Fibroblast of lung (primary cell): ENCODE results near the gene CSNK1E.

ENCODE experiments used
- EZH2 ChIP-seq: IDR thresholded peaks from 2 replicates; pipeline ENCODE4 v1.5.1; 2012; ENCODE audit warnings: low read length, control low read depth, mild to moderate bottlenecking; ENCODE audit errors: missing control alignments
- TF ChIP-seq, protein P1 (sequence below), 2 donors: IDR thresholded peaks in 1 of 2; conservative IDR thresholded peaks in 1 of 2; 1 replicate in 1 of 2; 2 replicates in 1 of 2; pipeline ENCODE4 v1.5.1; 2011 to 2012; ENCODE audit warnings: low read length in 2 of 2, control low read depth in 1 of 2, inconsistent platforms in 1 of 2, low read depth in 1 of 2, mild to moderate bottlenecking in 1 of 2

DNA sequence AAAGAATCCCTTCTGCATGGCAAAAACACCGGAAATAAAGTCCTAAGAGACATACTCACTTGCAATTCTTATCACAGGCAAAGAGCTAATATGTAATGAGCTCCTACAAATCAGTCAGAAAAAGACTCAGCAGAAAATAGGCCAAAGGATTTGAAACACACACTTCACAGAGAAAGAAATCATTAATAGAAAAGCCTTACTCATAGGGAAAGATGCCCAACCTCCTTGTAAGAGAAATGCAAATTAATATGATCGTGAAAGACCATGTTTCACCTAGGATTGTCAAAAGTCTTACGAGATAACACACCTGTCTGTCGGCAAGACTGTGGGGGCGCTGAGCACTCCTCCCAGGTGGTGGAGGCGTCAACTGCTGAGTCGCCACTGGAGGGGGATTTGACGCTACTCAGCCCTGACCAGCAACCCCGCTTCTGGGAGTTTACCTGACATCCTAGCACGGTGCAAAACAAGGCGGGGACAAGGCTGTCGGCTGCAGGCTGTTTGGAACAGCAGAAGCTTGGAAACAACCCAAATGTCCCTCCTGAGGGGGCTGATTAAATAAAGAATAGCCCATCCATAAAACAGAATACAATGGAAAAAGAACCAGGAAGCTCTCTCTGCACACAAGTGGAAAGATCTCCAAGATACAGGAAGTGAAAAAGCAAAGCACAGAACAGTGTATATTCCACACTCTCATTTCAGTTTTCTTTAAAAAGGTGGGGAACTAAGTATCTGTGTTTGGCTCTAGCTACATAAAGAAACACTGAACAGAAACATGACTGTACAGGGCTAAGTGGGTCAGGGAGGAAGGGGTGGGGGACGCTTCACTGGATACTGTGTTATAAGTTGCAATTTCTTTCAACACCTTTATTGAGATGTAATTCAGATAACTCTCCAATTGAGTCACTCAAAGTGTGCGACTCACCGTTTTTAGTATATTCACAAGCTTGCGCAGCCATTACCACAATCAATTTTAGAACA, 11.5 kb downstream of the CSNK1E start:
- TF ChIP-seq EZH2 = no peak
- TF ChIP-seq, protein P1, sequence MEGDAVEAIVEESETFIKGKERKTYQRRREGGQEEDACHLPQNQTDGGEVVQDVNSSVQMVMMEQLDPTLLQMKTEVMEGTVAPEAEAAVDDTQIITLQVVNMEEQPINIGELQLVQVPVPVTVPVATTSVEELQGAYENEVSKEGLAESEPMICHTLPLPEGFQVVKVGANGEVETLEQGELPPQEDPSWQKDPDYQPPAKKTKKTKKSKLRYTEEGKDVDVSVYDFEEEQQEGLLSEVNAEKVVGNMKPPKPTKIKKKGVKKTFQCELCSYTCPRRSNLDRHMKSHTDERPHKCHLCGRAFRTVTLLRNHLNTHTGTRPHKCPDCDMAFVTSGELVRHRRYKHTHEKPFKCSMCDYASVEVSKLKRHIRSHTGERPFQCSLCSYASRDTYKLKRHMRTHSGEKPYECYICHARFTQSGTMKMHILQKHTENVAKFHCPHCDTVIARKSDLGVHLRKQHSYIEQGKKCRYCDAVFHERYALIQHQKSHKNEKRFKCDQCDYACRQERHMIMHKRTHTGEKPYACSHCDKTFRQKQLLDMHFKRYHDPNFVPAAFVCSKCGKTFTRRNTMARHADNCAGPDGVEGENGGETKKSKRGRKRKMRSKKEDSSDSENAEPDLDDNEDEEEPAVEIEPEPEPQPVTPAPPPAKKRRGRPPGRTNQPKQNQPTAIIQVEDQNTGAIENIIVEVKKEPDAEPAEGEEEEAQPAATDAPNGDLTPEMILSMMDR (conservative IDR thresholded peaks at IDR 0.05 in 1 of 2, IDR thresholded peaks at IDR 0.05 in 1 of 2; ENCODE audit: low read depth in 1 of 2, low read length in 2 of 2) = no peak
